ENCODE measurements around the gene NELL1.

NELL1 gene

GRCh38 chr11:20762980-20763379 lies 93.6 kb downstream of the NELL1 start:
- no peak for DNase-seq (ENCODE audit: low read depth, low spot score)
- no peak for TF ChIP-seq CTCF (IDR thresholded peaks at IDR 0.05; ENCODE audit: low read depth, low read length)
- in situ Hi-C loops (cut with HindIII; ENCODE audit: low sequenced_read_pairs), result no loop called here
- no peak overlapping the region for H3K4me3 ChIP-seq (ENCODE audit: low read depth, low read length)

DNA sequence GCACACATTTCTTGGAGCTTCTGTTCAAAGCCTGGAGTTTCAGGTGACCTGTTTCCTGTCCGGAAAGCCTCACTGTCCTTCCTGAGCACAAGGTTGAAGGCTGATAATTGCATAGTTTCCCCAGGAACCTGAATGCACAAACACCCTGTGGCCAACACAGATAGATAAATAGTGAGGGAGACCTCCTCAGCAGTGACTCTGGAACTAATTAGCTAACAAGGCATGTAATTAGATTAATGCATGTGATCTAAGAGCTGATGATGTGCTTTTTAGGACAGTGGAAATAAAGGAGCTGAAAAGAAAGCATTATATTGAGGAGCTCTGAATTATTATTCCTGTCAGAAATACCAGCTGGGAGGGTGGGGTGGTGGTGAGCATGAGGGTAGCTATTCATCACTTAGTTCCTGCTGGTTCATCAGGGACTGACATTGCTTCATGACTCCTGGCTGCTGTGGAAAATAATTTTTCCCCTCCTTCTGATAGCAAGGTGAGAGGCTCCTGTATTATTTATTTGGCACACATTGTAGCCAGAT lies 101.1 kb downstream of the NELL1 start:
- no peak for DNase-seq (ENCODE audit: low read depth, low spot score)
- no peak for TF ChIP-seq CTCF (IDR thresholded peaks at IDR 0.05; ENCODE audit: low read depth, low read length)
- in situ Hi-C loops (cut with HindIII; ENCODE audit: low sequenced_read_pairs), result no loop called here
- no peak overlapping the region for H3K4me3 ChIP-seq (ENCODE audit: low read depth, low read length)

GRCh38 chr11:20771026-20771425 lies 101.6 kb downstream of the NELL1 start:
- TF ChIP-seq CTCF (IDR thresholded peaks at IDR 0.05; ENCODE audit: low read depth, low read length), result no peak
- in situ Hi-C loops (cut with HindIII; ENCODE audit: low sequenced_read_pairs), result no loop called here
- DNase-seq (ENCODE audit: low read depth, low spot score), result no peak
- no peak overlapping the region for H3K4me3 ChIP-seq (ENCODE audit: low read depth, low read length)

- no peak overlapping the region for H3K4me3 ChIP-seq (ENCODE audit: low read depth, low read length)
- in situ Hi-C loops (cut with HindIII; ENCODE audit: low sequenced_read_pairs), result no loop called here
- TF ChIP-seq CTCF (IDR thresholded peaks at IDR 0.05; ENCODE audit: low read depth, low read length), result no peak
- DNase-seq (ENCODE audit: low read depth, low spot score), result no peak
Measured at GRCh38 chr11:20771681-20772080, 102.3 kb downstream of the NELL1 start.

- no peak overlapping the region for H3K4me3 ChIP-seq (ENCODE audit: low read depth, low read length)
- DNase-seq (ENCODE audit: low read depth, low spot score), result no peak
- no peak for TF ChIP-seq CTCF (IDR thresholded peaks at IDR 0.05; ENCODE audit: low read depth, low read length)
- in situ Hi-C loops (cut with HindIII; ENCODE audit: low sequenced_read_pairs), result no loop called here
Measured at GRCh38 chr11:20775331-20775730, 105.9 kb downstream of the NELL1 start.

- TF ChIP-seq CTCF (IDR thresholded peaks at IDR 0.05; ENCODE audit: low read depth, low read length), result no peak
- no peak overlapping the region for H3K4me3 ChIP-seq (ENCODE audit: low read depth, low read length)
- DNase-seq (ENCODE audit: low read depth, low spot score), result no peak
- in situ Hi-C loops (cut with HindIII; ENCODE audit: low sequenced_read_pairs), result no loop called here
Measured at GRCh38 chr11:20782775-20783174, 113.4 kb downstream of the NELL1 start.

DNA sequence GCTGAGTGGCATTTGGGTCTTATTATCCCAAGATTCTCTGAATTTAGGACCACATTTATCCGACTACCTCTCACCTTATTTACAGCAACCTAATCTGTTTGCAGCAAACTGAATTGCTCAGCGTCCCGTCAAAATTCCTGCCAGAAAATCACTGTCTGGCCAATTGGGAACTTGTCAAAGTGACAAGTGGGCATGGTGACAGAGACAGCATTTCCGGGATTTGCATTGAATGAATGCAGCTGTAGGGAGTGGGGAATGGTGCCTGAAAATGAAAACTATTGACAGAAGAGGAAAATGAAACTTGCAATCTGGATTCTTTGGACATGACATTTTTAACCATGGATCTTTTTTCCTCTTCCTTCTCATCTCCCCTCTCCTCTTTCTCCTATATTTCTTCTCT lies 113.8 kb downstream of the NELL1 start:
- in situ Hi-C loops (cut with HindIII; ENCODE audit: low sequenced_read_pairs), result no loop called here

More for the DNA sequence above, 113.8 kb downstream of the NELL1 start:
- TF ChIP-seq CTCF (IDR thresholded peaks at IDR 0.05; ENCODE audit: low read depth, low read length), result no peak
- no peak overlapping the region for H3K4me3 ChIP-seq (ENCODE audit: low read depth, low read length)
- no peak for DNase-seq (ENCODE audit: low read depth, low spot score)

Measured in astrocyte of the spinal cord (primary cell).